ENCODE data around the gene TMEM18.

The TMEM18 gene

DNA sequence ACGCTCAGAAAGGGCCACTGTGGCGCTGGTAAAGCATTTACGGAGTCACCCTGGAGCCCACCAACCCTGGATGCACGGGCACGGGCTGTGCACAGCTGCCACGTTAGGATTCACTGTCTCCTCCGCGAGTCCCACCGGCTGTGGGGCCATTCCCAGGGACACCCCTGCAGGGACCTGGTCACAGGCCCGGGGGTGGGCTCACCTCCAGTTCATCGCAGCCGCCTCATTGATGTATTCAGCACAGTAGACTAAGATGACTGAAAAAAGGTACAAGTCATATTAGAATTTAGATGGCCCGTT lies 4.7 kb downstream of the TMEM18 start:
- DNase-seq (ENCODE audit: low spot score): no peak

GRCh38 chr2:671787-672605 lies 5.2 kb downstream of the TMEM18 start:
- no peak for DNase-seq (ENCODE audit: low spot score)

GRCh38 chr2:671072-671471 lies 6.1 kb downstream of the TMEM18 start:
- DNase-seq (ENCODE audit: low spot score): no peak

DNA sequence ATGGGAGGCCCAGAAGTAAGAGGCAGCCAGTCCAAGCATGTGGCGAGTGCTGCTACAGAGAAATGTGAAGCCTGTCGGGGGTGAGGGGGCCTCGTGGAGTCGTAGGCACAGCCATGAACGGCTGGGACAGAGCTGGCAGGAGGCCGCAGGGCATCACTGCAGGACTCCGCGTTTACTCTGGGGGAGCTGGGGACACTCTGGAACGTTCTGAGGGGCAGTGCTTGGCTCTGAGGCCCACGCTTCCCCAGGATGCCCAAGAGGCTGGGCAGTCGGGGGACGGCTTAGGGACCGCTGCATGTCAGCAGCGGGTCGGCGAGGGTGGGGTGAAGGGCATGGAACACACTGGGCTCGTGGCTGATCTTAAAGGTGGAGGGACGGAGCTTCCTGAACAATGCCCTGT lies 6.6 kb downstream of the TMEM18 start:
- DNase-seq (ENCODE audit: low spot score): no peak

GRCh38 chr2:669323-669722 lies 7.9 kb downstream of the TMEM18 start:
- no peak for DNase-seq (ENCODE audit: low spot score)

DNA sequence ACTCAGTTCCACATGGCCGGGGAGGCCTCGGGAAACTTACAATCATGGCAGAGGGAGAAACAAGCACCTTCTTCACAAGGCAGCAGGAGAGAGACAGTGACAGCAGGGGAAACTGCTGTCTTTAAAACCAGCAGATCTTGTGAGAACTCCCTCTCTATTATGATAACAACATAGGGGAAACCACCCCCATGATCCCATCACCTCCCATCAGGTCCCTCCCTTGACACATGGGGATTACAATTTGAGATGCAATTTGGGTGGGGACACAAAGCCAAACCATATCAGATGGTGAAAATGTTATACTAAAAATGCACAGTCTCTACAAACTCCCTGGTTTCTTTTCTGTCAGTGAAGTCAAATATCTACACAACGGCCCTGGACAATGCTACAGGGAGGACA lies 9.2 kb downstream of the TMEM18 start:
- DNase-seq (ENCODE audit: low spot score): no peak

DNA sequence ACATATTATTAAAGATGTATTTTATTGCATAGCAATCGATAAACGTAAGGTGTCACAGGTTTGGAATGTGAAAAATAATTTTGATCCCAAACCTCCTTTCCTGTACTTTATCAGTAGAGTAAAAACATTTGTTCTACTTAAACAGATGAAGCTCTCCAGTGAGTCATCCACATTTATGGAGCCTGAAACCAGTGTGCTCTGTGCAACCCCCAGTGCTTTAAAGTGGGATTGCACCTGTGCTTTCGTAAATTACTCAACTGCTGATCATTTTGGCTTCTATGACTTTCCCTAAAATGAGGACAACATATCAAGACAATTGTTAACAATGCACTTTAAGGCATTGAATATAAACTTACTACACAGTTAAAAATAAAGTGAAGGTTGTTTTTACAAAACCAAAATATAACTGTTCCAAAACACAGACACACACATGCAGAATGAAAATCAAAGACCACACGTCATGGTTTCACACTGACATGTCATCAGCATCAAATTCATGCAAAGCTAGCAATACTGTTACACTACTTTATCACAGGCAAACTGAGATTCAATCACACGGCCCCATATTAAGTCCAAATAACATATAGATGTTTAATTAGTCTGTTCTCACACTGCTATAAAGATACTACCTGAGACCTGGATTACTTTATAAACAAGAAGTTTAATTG lies 9.7 kb downstream of the TMEM18 start:
- DNase-seq (ENCODE audit: low spot score): no peak

DNA sequence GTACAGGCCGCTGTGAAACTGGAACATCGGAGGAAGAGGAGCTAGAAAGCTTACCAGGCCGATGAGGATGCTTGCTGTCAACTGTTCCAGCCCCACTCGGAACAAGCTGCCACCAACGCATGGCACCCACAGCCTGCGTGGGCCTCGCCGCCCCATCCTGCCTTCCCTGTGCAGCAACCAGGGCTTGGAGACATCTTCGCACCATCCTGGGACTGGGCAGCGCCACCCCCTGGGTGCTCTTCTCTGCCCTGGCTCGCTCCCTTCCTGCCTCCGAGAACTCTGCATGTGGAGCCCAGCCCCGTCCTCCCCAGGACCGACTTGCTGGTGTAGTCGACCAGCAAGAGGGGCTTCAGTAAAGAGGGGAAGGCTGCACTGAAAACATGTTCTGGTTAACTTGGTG lies 10.8 kb downstream of the TMEM18 start:
- no peak for DNase-seq (ENCODE audit: low spot score)

- DNase-seq (ENCODE audit: low spot score): no peak
These were observed 11.7 kb downstream of the TMEM18 start for GRCh38 chr2:665340-666073.

DNA sequence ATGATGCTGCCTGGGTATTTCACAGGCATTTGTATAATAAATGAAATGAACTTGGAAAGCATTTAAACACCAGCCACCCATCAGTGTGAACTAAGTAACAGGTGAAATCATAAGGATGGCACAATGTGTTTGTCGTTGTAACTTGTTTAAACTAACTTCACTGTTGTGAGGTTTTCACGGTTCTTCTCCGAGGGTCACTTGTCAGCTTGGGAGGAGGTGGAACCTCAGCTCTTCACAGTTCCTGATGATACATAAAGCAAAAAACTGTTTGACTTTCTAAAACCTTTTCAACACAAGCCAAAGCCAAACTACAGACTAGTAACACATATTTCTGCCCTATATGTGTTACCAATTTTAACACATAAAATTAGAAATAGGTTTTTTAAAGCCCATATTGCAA lies 13.1 kb downstream of the TMEM18 start:
- DNase-seq (ENCODE audit: low spot score): no peak

DNA sequence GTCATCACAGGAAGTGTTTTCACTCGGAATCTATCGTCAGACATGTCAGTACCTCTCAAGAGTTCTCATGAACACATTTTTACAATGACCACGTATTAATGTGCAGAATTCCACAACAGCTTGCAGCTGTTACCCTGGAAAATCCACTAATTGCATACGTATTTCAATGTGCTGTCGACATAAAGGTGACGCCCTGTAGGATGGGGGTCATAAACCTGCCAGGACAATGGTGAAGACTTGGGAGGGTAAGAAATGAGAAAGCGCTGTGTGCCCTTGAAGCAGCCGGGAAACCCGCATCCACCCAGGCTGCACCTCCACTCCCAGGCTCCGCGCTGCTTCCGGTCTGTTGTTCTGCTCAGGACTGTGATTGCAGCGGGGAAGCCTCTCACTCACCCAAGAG lies 14.0 kb downstream of the TMEM18 start:
- DNase-seq (ENCODE audit: low spot score): no peak

GRCh38 chr2:661360-661635 lies 15.9 kb downstream of the TMEM18 start:
- DNase-seq (ENCODE audit: low spot score): no peak

DNA sequence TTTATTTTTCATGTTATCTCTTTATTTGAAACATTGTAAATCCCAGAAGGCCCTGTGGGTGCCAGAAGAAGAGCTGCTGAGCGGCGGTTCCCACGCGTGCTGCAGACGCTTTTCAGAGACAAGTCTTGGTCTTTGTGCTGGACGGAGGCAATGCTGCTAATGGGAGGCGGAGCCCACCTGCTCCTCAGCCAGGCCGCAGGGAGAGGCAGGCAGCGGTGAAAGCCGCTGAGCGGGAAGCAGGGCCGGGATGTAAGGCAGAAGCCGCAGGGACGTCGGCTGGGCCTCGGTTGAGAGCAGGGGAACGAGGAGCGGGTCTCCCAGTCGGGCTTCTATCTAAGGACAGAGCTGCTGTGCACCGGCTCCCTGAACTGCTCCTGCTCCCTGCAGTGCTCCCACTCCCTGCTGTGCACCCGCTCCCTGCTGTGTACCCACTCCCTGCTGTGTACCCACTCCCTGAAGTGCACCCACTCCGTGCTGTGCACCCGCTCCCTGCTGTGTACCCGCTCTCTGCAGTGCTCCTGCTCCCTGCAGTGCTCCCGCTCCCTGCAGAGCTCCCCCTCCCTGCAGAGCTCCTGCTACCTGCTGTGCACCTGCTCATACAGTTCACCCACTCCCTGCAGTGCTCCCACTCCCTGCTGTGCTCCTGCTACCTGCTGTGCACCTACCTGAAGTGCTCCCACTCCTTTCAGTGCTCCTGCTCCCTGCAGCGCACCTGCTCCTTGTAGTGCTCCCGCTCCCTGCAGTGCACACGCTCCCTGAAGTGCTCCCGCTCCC lies 16.4 kb downstream of the TMEM18 start:
- no peak for DNase-seq (ENCODE audit: low spot score)

DNA sequence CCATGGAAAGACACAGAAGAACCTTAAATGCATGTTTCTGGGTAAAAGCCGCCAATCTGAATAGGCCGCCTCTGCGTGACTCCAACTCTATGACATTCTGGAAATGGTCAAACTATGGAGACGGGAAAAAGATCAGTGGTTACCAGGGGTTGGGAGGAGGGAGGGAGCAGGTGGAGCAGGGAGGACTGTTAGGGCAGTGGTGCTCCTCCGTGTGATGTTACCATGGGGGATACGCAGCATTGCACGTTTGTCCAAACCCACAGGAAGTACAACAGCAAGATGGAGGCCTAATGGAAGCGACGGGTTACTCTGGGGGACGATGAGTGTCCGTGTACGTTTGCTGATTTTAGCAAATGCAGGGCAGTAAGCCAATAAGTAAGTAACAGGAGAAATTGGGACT lies 17.2 kb downstream of the TMEM18 start:
- no peak for DNase-seq (ENCODE audit: low spot score)

DNA sequence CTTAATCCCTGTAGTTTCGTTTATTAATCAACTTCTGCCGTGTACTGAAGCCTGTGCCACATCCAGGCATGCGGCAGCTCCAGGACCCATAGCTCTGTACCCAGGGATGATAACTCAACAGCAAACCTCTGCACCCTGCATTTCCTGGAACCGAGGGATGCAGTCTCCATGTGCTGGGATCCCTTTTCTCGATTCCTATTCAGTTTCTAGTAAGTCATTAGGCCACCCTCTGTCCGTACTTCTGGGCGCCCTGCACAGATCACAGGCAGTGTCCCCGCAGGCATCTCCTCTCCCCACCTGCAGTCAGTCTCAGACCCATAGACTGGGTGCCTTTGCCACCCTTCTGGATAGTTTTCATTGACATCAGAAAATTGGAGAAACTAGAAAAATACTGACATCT lies 18.8 kb downstream of the TMEM18 start:
- no peak for DNase-seq (ENCODE audit: low spot score)

DNA sequence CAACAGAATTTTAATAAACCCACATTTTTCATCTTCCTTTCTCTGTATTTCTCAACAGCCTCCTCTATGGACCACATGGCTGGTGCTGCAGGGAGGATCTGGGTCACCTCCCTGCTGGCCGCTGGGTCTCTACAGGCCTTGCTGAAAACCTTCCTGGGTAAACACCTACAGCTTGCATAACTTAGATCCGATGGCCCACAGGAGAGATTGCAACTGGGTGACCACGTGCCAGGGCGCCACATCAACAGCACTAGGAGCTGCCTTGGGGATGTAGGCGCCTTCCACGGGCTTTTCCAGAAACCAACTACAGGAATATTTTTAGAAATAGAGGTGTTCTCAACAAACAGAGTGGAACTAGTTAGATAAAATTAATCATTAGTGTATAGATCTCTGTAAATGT lies 19.4 kb downstream of the TMEM18 start:
- DNase-seq (ENCODE audit: low spot score): no peak

GRCh38 chr2:656676-657075 lies 20.5 kb downstream of the TMEM18 start:
- DNase-seq (ENCODE audit: low spot score): no peak

DNA sequence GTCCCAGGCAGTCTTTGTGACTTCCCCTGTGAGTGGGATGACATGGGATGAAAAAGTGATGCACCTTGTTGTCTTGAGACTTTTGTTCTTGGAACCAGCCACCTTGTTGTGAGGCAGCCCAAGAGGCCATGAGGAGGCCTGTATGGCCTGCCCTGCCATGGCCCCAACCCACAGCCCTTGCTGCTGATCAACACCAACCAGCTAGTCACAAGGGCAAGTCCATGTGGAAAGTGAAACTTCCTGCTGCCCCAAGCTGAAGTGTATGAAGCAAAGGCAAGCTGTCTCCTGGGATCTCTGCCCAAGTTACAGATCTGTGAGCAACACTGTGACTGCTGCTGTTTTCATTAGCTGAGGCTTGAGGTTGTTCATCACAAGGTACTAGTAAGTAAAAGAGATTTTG lies 21.6 kb downstream of the TMEM18 start:
- no peak for DNase-seq (ENCODE audit: low spot score)

- DNase-seq (ENCODE audit: low spot score): no peak
These were observed 22.3 kb downstream of the TMEM18 start for GRCh38 chr2:654896-655295.

- no peak for DNase-seq (ENCODE audit: low spot score)
These were observed 23.4 kb downstream of the TMEM18 start for GRCh38 chr2:653645-654425.

- DNase-seq (ENCODE audit: low spot score): no peak
These were observed 24.2 kb downstream of the TMEM18 start for GRCh38 chr2:652881-653480.

DNA sequence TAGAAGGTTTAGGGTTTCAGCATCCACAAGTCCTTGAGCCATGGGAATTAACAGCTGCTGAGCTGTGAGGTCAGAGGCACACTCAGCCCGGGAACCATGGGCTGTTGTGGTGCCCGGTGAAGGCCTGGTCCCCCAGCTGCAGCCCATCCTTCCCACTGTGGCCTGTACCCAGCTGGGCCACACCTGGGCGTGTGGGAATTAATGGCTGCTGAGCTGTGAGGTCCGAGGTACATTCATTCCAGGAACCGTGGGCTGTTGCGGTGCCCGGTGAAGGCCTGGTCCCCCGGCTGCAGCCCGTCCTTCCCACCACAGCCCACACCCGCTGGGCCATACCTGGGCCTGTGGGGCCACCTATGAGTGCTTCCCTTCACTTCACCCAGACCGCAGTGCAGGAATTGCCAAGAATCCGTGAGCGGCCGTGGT lies 25.2 kb downstream of the TMEM18 start:
- no peak for DNase-seq (ENCODE audit: low spot score)
